Esophagus muscularis mucosa (tissue), 4 donors: ENCODE data around the gene SNX14.

ENCODE experiments used
- EP300 ChIP-seq: sonication (generic); formaldehyde crosslinking; IDR thresholded peaks from one replicate; pipeline ENCODE4 v1.6.1; 2017; ENCODE audit warnings: antibody characterized with exemption
- POLR2A ChIP-seq: fragments of 450-650 bp; IDR thresholded peaks from one replicate; pipeline ENCODE4 v1.6.1; 2017; ENCODE audit warnings: antibody characterized with exemption, moderate library complexity, mild to moderate bottlenecking, low read depth
- POLR2AphosphoS5 ChIP-seq, 2 donors: sonication (generic); formaldehyde crosslinking; IDR thresholded peaks; one replicate each; pipeline ENCODE4 v1.6.1; 2017; ENCODE audit warnings: antibody characterized with exemption in 2 of 2
- TF ChIP-seq, protein P1 (sequence below), 3 experiments: fragments of 200-600 bp in 2 of 3; fragments of 450-650 bp in 1 of 3; sonication (generic) in 2 of 3; IDR thresholded peaks; one replicate each; pipeline ENCODE4 v1.5.1; 2017 to 2019; ENCODE audit warnings: antibody characterized with exemption in 3 of 3, mild to moderate bottlenecking in 2 of 3, moderate library complexity in 1 of 3

DNA sequence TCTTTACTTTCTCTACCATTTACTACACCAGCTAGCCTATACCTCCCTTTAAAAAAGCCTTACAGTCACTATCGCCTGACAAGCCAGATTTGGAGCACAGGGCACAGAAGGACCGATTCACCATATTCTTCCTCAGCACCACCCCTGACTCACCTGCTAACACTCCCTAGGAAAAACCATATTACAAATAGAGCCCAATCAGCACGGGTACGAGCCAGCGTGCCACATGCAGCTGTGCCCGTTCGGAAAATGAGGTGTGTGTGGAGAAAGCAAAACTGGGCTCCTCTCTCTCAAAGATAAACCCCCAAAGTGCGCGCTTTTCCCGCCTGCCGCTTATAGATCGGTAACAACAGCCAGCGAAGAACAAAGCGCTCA, 47.9 kb upstream of the SNX14 start:
- TF ChIP-seq POLR2A, result no peak
- TF ChIP-seq, protein P1, sequence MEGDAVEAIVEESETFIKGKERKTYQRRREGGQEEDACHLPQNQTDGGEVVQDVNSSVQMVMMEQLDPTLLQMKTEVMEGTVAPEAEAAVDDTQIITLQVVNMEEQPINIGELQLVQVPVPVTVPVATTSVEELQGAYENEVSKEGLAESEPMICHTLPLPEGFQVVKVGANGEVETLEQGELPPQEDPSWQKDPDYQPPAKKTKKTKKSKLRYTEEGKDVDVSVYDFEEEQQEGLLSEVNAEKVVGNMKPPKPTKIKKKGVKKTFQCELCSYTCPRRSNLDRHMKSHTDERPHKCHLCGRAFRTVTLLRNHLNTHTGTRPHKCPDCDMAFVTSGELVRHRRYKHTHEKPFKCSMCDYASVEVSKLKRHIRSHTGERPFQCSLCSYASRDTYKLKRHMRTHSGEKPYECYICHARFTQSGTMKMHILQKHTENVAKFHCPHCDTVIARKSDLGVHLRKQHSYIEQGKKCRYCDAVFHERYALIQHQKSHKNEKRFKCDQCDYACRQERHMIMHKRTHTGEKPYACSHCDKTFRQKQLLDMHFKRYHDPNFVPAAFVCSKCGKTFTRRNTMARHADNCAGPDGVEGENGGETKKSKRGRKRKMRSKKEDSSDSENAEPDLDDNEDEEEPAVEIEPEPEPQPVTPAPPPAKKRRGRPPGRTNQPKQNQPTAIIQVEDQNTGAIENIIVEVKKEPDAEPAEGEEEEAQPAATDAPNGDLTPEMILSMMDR (IDR thresholded peaks at IDR 0.05), result no peak
- no peak for TF ChIP-seq POLR2AphosphoS5 (IDR thresholded peaks at IDR 0.05)
- no peak for TF ChIP-seq EP300
